ENCODE data around the gene UBE2A.
A peak's percentile ranks its signal among the peaks of the same experiment; 100 is the strongest.

The UBE2A gene

DNA sequence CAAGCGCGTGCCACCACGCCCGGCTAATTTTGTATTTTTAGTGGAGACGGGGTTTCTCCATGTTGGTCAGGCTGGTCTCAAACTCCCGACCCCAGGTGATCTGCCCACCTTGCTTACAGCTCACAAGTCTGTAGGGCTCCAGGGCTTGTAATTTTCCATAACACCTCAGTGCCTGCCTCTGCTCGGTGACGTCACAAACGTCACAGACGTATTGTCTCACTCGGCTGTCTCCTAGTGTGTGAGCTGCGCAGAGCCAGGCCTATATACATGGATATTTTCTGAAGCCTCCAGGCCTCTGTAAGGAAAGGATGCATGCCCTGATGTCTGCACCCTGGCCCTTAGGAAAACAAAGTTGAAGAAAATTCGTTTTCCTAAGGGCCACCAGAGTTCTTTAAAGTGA lies 40.4 kb downstream of the UBE2A start:
- DNase-seq, result no peak

DNA sequence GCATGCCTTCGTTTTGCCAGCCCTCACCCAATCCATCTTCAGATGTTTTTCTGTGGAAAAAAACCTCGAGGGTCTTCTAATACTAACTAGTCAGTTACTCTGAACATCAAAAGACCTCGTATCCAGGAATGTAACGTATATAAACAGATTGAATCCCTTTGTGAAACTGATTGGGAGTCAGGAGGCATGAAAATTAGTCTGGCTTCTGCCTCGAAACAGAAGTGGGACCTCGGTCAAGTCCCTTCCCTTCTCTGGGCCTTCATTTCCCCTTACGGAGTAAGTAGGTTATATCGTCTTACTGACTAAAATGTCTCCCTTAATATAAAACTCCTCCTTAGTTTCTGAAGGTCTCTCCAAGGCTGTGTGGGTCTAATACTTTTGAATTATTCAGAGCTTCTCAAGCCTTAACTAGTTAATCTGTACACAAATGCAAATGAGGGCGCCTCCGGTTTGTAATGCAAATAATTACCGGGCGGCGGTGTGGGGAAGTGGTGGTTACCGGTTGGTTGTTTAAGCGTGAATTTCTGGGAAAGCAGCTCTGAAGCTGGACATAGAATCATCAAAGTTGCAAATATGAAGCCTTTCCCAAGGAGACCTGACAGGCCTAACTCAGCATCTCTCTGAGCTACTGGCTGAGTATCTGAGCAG lies 43.3 kb downstream of the UBE2A start:
- peak; percentile 50 for DNase-seq

DNA sequence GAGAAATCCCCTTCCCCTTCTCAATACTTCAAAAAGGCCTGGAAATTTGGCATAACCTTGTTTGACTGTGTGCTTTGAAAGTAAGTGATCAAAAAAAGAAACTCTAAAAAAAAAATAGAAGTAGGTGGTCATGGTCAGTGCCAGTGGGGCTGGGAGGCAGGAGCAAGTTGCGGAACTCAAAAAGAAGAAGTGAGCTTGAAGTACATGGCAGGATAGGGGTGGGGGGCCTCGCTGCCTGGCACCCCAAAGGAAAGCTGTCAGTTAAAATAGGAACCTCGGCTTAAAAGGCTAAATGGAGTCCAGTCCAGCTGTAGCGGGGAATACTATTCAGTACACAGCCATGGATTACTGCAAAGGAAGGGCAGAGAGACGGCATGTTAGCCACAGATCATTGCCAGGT lies 44.1 kb downstream of the UBE2A start:
- DNase-seq, result peak; percentile 76

DNA sequence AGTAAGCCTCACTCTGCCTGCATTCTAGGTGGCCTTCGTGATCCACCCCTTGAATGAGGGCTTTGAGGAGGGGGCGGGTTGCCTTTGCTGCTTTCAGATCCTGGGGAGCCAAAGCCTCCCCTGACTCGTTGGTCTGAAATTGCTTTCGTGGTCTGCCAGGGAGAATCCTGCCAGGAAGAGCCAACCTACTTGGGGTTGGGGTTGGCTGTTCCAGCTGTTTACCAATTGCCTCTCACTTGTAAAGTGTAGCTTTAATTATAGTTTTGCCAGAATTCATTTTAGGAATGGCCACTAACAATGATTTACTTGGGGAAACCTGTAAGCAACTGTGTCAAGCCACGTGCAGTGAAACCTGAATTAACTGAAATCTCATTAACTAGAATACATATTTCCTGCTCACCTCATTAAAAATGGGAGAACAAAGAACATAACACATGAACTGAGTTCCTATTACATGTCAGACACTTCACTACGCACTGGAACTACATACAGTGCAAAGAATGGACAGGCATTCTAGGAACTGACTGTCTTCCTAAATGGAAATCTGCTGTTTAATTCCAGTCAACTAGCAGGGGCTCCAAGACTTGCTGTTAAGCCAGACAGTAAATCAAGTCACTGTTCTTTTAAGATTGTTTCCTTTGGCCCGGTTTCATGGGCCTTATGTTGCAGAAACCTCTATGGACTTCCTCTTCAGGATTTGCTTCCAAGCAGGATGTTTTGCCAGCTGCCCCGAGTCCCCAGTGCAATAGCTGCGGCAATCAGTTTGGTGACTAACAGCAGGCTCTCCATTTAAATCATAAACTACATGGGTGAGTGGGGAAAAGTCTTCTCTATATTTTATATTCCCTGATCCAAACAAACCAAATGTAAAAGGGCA lies 48.2 kb downstream of the UBE2A start:
- no peak for DNase-seq

DNA sequence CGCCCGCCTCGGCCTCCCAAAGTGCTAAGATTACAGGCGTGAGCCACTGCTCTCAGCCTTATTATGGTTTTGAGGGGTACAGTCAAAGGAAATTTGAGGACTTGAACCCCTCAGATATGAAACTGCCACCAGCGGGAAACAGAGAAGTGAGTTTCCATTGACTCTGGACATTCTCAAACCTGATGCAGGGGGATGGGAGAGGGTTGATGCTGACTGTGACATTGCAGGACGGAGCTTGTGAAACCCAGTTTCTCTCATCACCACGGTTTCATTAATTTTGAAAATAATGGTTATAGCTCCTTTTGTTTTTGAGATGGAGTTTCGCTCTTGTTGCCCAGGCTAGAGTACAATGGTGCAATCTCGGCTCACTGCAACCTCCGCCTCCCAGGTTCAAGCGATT lies 50.1 kb downstream of the UBE2A start:
- DNase-seq, result no peak

DNA sequence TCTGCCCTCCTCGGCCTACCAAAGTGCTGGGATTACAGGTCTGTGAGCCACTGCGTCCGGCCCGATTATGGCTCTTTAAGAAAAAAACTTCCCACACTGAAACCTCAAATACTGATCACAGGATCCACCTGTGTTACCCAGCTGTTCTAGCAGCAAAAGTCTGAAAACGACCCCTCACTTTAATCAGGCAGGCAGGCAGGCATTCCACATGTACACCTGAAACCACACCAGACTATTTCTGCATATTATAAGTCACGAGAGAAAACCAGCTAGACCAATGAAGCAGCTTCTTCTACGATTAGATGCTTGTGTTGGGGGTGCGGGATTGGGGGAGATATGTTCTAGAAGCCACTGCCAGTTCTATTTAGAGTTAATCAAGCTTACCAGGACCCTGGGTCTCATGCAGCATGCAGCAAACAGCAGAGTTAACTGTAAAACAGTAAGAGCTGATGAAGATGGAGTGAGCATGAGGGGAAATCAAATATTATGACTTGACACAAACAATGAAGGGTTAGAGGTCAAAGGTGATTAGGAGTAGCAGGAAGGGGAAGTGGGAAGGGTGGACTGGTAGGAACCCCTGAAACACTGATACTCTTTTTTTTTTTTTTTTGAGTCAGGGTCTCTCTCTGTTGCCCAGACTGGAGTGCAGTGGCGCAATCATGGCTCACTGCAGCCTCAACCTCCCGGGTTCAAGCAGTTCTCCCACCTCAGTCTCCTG lies 50.7 kb downstream of the UBE2A start:
- no peak for DNase-seq

DNA sequence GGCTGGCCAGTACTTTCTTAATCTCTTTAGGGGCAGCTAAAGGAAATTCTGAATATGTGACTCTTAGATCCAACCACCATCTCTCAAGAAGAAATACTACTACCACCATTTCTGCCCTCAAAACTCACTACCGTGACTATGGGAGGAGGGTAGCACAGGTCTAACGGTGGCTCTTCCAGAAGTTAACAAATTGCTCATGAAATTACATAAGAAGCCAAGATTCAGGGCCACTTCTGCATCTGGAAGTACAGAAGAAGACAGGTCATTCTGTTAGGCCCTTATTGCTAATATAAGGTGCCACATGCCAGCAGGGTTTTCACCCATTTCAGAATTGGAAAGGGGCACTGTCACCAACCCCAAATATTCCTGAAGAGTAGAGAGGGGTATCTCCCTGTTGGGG lies 51.5 kb downstream of the UBE2A start:
- DNase-seq, result peak; percentile 18
